GM18517 (cell line): ENCODE results near the gene POLG2.
"Not testable (repeated sequence)": the region's sequence is repeated elsewhere in the genome, so short reads cannot be mapped to it uniquely, and the experiment has no call there.

Source experiments
- ATAC-seq: cut with Tn5 transposase; IDR thresholded peaks from one replicate; pipeline ENCODE4 v1.9.1; 2021; ENCODE audit warnings: mild to moderate bottlenecking, moderate library complexity; ENCODE audit not compliant: unreplicated experiment

Gene POLG2

DNA sequence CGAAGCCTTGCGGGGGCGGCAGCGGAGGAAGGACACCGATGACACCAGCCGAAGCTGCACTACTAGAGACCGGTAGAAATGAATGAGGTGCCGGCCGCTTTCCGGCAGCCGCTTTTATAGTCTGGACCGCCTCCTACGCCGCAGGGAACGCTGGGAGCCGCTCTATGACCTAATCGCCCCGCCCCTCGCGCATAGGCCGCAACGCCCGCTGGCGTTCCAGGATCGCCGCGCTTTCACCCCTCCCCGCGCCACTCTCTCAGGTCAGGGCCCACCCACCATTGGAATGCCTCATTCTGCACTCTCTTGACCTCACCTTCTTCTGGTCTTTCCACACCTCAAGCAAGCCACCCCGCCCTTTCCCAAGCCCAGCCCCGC, 9.3 kb upstream of the POLG2 start, which contains the start of gene DDX5:
DDX5 (minus strand) TSS at position 89 of the 375 bp plus-strand sequence. CDS start 170 bp downstream, outside the sequence.
- ATAC-seq, result peak; percentile 56

DNA sequence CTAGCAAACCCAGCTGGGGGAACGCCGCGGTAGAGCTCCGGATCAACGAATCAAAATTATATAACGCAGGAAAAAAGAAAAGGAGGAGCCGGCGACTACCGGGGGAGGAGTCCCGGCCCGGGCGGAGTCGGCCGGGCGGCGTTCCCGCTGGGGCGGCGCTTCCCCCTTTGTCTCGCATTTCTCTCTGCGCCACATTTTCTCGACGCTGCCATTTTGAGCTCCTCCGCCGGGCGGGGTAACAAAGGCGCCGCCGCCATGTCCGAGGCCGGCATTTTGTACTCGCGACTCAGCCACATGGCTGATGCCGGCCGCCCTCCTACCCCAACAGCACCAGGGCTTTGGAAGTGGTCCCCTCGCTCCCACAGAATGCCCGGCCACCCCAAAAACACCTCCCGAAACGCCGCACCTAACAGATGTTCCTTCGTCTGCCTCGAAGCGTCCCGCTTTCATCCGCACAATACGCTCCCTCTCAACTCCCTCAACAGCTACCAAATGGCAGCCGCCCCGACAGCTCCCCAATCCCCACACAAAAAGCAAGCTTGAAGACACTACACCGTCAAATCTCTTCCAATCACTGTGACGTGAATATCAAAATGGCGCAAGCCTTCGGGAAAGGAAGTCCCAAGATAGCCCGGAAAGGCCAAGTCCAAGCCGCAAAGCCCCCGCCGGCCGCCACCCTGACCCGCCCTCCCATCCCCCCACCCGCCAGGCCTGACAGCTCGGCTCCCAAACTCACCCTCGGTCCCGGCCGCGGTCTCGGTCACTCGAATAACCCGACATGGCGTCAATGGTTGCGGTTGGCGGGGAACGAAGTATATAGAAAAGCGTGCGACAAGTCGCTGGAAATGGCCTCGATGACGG, 8.7 kb upstream of the POLG2 start:
- ATAC-seq, result no peak

DNA sequence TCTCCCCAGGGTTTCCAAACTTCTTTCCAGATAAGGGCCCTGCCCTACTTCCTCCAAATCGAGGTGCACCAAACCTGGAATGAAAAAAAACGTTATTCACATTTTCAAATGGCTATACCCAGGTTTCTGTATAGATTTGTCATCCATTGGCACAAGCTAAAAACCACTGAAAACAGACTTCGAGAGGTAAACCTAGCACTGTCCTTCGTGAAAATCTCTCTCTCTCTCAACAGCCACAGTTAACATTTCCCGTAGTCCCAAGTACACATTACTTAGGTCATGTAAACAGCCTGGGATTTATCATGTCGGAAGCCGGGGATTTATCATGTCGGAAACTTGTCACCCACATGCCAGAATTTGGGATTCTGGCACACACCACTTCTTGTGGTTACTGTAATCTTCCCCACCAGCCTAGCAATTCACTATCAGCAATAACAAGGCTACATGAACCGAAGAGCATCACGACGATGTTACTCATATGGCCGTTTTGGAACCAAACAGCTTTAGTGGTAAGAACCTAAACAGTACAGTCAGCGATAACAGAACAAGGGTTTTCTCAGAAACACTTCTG, 8.0 kb upstream of the POLG2 start:
- no peak for ATAC-seq

DNA sequence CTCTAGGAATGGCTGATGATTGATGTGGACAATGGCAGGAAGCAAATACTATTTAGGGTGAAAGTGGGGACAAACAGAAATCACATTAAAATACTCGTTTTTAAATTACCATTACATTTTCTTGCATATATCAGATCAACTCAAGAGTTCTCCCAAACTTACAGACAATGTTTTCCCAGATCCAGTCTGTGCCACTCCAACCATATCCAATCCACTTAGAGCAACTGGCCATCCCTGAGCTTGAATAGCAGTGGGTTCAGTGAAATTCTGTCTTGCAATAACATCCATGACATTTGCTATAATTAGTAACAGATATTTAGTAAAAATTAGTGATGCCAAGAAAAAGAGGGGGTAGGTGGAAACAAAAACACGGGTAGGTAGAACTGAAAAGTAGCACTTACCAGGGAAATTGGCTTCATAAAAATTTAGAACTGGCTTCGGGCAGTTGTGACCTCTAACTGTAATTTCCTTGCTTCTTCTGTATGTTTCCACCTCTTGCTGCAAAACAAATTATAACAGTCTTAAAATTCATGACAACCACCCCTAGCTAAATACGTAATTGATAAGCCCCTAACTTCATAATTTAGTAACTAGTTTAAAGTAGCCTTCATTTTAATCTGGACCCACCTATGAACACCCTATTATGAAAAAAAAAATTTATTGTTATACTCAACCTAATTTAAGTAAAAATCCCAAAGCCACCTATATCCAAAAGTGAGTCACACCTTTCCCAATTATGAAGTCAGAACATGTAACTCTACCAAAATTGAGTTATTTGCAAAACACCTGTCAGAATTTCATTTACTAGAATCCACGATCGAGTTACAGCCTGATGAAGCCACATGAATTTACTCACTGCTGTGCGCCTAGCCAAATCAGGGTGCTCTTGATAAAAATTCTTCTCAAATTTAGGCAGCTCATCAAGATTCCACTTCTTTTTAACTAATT, 7.2 kb upstream of the POLG2 start:
- no peak for ATAC-seq

DNA sequence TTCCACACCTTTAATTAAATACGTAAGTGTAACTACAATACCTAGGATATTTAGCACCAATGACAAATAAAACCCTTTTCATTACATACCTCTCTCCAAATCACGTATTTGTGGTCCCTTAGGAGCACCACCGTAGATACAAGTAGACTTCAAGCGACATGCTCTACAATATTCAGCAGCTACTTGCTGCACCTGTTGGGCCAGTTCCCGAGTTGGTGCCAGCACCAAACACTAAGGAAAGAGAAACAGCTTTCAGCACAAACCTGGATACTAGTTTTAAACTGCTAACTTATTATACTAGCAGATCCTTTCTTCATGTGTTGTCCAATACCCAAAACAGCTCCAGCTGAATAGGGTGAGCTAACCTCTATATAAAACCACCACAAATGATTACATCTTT, 6.5 kb upstream of the POLG2 start:
- no peak for ATAC-seq

DNA sequence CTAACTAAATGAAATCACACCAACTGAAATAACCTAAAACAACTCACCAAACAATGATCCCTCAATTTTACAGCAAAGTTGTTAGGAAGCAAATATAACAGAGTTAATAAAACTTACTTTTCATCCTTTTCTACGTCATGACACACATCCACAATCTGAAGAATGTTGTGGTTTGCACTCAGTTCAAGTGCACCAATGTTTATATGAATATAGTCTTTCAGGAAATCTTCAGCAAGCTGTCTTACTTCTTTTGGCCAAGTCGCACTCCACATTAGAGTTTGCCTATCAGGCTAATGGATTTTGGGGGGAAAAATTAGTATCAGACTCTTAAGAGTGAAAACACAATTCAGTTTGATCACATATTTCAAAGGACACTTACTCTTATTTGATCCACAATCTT, 6.0 kb upstream of the POLG2 start:
- no peak for ATAC-seq

DNA sequence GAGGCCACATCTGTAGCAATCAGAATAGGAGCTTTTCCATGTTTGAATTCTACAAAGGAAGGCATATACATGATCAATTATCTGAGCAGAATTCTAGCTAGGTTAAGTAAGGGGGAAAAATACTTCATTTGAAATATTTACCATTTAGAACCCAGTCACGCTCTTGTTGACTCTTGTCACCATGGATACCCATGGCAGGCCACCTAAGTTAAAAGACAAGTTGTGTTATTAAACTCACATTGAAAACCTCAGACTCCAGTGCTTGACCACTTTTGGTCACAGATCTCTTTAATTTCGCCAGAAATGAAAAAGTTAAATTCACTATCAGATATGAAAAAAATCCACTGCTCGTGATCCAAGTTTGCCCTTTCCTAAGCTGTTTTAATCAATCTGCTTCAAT, 5.2 kb upstream of the POLG2 start:
- no peak for ATAC-seq

DNA sequence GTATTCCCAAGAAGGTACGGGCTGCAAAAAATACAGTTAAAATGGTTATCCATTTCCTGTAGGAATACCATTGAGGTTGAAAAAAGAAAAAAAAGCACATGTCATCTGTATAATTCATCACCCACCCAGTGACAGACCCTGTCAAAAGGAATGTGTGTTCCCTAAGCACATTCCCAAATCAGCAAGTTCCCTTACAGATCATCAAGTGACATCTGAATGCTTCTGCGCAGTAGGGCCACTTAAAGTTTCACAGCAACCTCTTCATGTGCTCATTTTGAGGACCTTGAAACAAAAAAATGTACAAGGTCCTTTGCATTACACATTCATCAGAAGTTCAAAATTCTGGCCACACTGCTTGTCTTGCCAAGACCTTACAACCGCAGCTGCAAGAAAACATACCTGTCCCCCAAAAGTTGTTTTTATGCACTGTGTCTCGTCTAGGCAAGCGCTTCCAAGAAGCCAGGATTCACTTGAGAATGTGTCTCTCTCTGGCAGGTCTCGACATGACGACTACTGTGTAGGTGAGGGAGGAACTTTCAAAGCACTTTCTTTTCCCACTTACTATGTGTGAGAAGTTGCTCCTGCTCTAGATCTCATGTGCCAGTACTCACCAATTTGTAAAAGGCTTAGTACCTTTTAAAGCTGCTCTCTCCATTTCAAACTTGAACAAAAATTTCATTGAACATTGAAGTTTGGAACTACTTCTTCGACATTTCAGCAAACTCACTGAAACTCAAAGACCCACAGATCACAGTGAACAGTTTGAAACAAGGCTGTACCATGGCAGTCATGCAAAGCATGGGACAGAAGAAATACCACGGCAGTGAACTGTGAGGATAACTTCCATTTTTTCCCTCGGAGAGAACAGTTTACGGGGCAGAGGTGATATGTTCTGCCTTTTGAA, 4.3 kb upstream of the POLG2 start:
- no peak for ATAC-seq

DNA sequence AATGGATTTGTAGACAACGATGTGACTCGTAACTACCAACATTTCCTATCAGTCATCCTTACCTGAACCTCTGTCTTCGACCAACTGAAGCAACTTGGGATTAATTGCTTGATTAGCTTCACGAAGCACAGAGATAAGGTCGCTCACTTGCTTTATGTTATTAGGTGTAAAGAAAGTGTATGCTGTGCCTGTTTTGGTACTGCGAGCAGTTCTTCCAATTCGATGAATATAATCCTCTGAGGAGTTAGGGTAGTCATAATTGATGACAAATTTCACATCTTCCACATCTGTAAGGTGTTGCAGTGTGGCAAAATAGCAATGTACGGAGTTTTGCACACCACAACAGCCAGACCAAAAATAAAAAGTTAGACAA, 3.6 kb upstream of the POLG2 start:
- no peak for ATAC-seq

DNA sequence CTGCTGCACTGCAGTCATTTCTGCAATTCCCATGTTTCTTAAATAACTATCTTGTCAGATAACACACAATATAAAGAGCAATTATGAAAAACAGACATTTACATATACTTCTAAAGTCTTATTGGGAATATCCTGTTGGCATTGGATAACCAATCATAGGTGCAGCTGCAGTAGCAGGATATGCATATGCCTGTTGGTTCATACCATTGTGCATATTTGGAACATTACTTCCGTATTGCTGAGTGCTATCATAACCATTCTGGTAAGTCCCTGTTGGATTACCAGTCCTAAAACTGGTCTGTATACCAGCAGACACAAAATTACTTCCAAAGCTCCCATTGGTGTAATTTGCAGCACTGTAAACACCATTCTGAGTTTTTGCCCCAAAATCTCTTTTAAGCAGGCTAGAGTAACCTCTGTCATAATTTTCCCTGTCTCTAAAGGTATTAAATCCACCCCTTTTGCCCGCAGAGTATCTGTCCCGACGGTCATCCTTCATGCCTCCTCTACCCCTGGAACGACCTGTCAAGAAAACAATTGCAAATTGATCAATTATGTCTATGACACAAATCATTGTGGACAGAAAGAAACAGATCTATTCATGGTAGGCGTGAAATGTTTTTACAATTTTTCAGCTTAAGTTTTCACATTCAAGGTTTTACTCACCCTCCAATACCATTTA, 3.1 kb upstream of the POLG2 start:
- no peak for ATAC-seq

DNA sequence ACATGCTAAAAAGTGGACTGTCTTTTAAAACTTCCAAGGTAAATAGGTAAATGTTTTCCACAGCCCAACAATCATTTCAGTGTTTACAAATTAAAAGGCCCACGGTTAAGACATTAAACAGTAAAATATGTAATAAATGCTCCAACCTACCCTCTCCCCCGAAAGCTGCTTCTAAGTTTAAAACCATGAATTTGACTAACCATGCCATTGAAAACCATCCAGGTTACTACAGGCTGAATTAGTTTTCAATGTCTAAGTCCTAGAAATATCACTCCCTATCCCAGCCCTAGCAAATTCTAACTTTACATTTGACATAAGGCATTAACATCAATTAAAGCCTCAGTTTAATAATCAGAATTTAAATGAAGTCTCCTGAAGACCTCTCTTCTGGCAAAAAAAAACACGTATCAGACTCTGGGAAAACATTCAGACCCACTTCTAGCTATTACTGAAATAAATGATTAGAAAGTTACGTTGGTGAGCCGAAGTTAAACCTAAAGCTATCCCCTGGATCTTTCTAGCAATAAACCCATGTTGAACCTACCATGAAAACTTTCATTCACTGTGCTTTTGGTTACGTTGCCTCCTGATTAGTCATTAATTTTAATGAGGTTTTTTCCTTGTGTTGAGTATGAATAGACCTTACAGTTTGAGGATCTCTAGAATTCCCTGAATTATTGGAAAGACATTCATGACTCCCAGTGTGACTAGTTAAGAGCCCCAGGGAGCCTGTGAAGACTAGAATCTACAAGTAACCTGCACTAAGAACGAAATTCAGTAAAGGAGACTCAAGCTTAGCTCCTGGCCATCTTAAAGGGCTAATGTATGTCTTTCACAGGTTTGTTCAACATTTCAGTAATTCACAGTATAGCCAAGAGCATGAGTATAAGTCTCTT, 1.7 kb upstream of the POLG2 start:
- ATAC-seq, result no peak

DNA sequence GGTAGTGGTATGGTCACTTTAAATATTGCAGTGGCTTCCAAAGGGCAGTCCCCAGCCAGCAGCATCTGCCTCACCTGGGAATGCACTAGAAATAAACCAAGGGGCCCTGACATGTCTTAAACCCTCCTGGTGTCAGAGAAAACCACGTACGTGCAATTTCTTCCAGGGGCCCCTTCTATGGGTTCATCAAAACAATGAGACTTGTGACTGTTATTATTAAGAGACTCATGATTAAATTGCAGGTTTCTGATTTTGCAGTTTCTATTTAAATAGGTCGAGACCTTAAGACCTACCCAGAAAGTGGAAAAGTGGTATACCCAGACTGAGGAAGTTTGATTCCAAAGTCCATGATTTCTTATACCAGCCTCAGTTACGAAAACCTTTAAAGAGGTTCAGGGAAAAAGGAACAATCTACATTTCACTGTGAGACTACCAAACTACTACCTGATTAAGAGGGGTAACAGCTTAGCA, 746 bp upstream of the POLG2 start:
- no peak for ATAC-seq

DNA sequence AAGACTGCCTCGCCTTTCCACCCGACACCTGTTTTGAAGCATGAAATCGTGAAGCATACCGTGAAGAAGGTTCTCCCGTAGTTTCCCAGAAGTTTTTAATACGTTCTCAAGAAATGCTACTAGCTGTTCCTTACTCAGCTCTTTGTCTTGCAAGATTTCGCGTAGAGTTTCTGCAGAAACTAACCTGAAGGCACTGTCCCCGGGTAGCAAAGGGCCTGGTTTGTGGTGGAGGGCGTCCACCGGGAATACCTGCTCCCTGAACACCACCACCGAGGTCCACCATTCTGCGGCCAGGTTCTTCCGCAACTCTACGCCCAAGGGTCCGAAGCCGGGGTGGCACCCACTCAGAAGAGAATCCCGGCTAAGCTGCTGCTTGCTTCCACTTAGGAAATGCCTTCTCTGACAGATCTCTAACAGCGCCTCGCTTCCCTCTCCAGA, 487 bp downstream of the POLG2 start:
- no peak for ATAC-seq

DNA sequence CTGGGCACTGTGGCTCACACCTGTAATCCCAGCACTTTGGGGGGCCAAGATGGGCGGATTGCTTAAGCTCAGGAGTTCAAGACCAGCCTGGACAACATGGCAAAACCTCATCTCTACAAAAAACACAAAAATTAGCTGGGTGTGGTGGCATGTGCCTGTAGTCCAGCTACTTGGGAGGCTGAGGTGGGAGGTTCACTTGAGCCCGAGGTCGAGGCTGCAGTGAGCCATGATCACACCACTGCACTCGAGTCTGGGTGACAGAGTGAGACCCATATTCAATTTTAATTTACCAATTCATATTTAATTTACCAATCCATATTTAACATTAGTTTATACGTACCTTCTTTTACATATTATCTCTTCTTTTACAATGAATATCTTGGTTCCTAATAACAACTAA, 1.6 kb downstream of the POLG2 start:
- not testable (repeated sequence) for ATAC-seq

DNA sequence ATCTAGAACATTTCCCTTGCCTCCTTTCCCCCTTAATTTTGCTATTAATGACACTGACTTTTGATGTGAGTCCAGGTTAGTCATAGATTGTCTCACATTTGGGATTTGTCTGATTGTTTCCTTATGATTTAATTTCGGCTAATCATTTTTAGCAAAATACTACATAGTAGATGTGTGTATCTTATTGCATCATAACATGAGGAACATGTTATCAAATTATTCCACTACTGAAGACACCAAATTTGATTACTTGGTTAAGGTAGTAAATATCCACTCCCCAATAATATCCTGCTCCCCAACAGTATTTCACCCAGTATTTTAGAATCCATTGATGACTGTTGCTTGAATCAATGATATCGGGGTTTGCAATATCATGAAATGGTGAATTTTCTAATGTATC, 2.7 kb downstream of the POLG2 start:
- ATAC-seq, result no peak

DNA sequence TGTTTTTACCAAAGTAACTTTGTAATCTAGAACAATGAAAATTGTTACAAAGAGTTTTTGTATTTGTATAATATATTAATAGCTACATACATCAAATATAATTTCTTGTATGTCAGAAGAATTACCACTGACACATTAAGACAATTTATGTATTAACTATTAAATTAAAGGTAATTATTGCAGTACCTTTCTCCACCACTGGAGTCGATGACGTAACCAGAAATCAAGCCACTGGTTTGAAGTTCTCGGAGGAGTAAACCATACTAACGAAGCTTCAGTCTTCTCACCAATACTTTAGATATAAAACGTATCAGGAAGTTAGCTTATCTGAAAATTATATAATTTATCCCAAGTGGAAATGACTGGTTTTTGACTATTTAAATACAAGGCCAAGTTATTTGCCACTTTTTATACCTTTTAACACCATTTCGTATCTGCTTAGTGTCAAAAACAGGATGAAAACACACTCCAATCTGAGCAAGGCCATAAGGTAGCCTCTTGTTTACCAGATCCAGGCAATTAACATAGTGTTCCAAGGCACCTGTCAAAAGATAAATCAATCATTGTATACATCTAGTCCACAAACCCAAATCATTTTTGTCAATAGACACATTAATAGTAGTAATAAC, 4.3 kb downstream of the POLG2 start:
- no peak for ATAC-seq

DNA sequence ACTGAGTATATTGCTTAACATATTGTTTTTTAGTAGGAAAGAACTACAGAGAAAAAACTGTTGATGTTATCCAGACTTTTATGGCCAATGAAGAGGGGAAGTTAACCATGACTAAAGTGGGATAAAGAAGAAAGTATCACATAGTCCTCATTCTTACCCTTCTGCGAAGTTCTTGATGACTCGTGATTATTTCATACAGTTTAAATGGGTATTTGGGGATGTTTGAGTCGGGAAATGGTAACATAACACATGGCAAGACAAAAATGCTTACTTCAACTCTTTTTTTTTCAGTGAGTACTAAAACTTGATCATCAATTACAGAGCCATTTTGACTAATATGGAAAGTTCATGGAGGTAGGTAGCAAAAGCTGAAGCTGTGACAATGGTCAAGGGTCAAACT, 4.9 kb downstream of the POLG2 start:
- no peak for ATAC-seq
